IMR-90 (cell line): ENCODE results near the gene TMEM144. TPM values are rescaled to one million over a fixed set of nuclear protein-coding genes. Genes with fewer than 3 reads are reported as not detected.

ENCODE experiments used
- ATAC-seq: fragments of 200-7000 bp; cut with Tn5 transposase; 2 replicates; pipeline ENCODE4 v1.9.1; 2020; ENCODE audit warnings: low read depth, mild to moderate bottlenecking, moderate library complexity
- BruUV-seq: library from RNA; stranded (reverse); fragments of 400-500 nt; replicated peaks from 2 replicates; lab custom pipeline; 2021; lab: Mats Ljungman, UMichigan
- CTCF ChIA-PET: fragments of 300-600 bp; formaldehyde crosslinking; extraction: SDS; loops from one replicate; lab custom pipeline; 2021; ENCODE audit warnings: antibody characterized with exemption; lab: Yijun Ruan, JAX
- POLR2A ChIA-PET: fragments of 300-600 bp; sonication (Branson Sonifier 250); formaldehyde crosslinking; loops from one replicate; lab custom pipeline; 2022; ENCODE audit warnings: antibody characterized with exemption; ENCODE audit not compliant: unreplicated experiment; lab: Charles Lee
- DNase-seq: peaks from one replicate; pipeline ENCODE4 v3.0.0; 2013
- H2AFZ ChIP-seq: replicated peaks from 2 replicates; pipeline ENCODE3; 2013; ENCODE audit warnings: low read length, mild to moderate bottlenecking; ENCODE audit not compliant: poor library complexity
- H2AK5ac ChIP-seq: 2 replicates; pipeline ENCODE4 v1.6.1; 2013; ENCODE audit warnings: low read depth, low read length, inconsistent platforms
- H2AK9ac ChIP-seq: replicated peaks from 2 replicates; pipeline ENCODE3; 2013; ENCODE audit warnings: mild to moderate bottlenecking, low read depth, low read length, moderate library complexity; ENCODE audit not compliant: poor library complexity
- H2BK120ac ChIP-seq: 2 replicates; pipeline ENCODE4 v1.6.1; 2013; ENCODE audit warnings: low read depth, low read length, inconsistent platforms
- H2BK15ac ChIP-seq: 3 replicates; pipeline ENCODE4 v1.6.1; 2013; ENCODE audit warnings: low read depth, low read length, inconsistent platforms
- H2BK20ac ChIP-seq: 2 replicates; pipeline ENCODE4 v1.6.1; 2013; ENCODE audit warnings: low read depth, mild to moderate bottlenecking, inconsistent platforms, low read length, moderate library complexity
- H2BK5ac ChIP-seq: 2 replicates; pipeline ENCODE4 v1.6.1; 2013; ENCODE audit warnings: mild to moderate bottlenecking, low read depth, low read length, inconsistent platforms; ENCODE audit not compliant: poor library complexity, severe bottlenecking
- H3K14ac ChIP-seq: replicated peaks from 2 replicates; pipeline ENCODE4 v1.6.1; 2013; ENCODE audit warnings: low read depth, low read length, inconsistent platforms
- H3K18ac ChIP-seq: 2 replicates; pipeline ENCODE4 v1.6.1; 2013; ENCODE audit warnings: low read depth, low read length, control low read depth
- H3K23ac ChIP-seq: 2 replicates; pipeline ENCODE4 v1.6.1; 2013; ENCODE audit warnings: low read depth, low read length, inconsistent platforms
- H3K27ac ChIP-seq: 2 replicates; pipeline ENCODE4 v1.5.1; 2013; ENCODE audit warnings: mild to moderate bottlenecking, control low read depth, low read length; ENCODE audit not compliant: insufficient read depth
- H3K27me3 ChIP-seq: 2 replicates; pipeline ENCODE4 v1.6.1; 2013; ENCODE audit warnings: low read length; ENCODE audit not compliant: control insufficient read depth, insufficient read depth
- H3K36me3 ChIP-seq: 2 replicates; pipeline ENCODE4 v1.6.1; 2013; ENCODE audit warnings: low read length, mixed read lengths; ENCODE audit not compliant: control insufficient read depth, insufficient read depth
- H3K4ac ChIP-seq: 2 replicates; pipeline ENCODE4 v1.6.1; 2013; ENCODE audit warnings: low read depth, low read length, inconsistent platforms
- H3K4me1 ChIP-seq: 2 replicates; pipeline ENCODE4 v1.6.1; 2013; ENCODE audit warnings: low read length, mixed read lengths; ENCODE audit not compliant: control insufficient read depth, insufficient read depth
- H3K4me2 ChIP-seq: 2 replicates; pipeline ENCODE4 v1.6.1; 2013; ENCODE audit warnings: low read depth, mild to moderate bottlenecking, control low read depth, low read length, moderate library complexity
- H3K4me3 ChIP-seq: 2 replicates; pipeline ENCODE4 v1.5.1; 2013; ENCODE audit warnings: low read depth, mild to moderate bottlenecking, control low read depth, low read length, moderate library complexity; ENCODE audit not compliant: insufficient read depth
- H3K56ac ChIP-seq: 2 replicates; pipeline ENCODE4 v1.6.1; 2013; ENCODE audit warnings: low read length, inconsistent platforms; ENCODE audit not compliant: insufficient read depth; ENCODE audit errors: extremely low read depth
- H3K79me1 ChIP-seq, 2 experiments: 2 replicates each; pipeline ENCODE4 v1.6.1; 2013; ENCODE audit warnings: low read length in 2 of 2, inconsistent platforms in 1 of 2, low read depth in 1 of 2
- H3K9ac ChIP-seq: 2 replicates; pipeline ENCODE4 v1.6.1; 2013; ENCODE audit warnings: low read depth, low read length, control low read depth
- H3K9me1 ChIP-seq: 2 replicates; pipeline ENCODE4 v1.6.1; 2013; ENCODE audit warnings: low read length, inconsistent platforms; ENCODE audit not compliant: insufficient read depth
- H3K9me3 ChIP-seq: 2 replicates; pipeline ENCODE4 v1.6.1; 2013; ENCODE audit warnings: low read length; ENCODE audit not compliant: control insufficient read depth, insufficient read depth
- H4K20me1 ChIP-seq: 2 replicates; pipeline ENCODE4 v1.6.1; 2013; ENCODE audit warnings: low read length, inconsistent platforms; ENCODE audit not compliant: insufficient read depth
- H4K5ac ChIP-seq: 2 replicates; pipeline ENCODE4 v1.6.1; 2013; ENCODE audit warnings: mild to moderate bottlenecking, low read depth, low read length, control low read depth
- H4K8ac ChIP-seq, 2 experiments: 2 replicates each; pipeline ENCODE4 v1.6.1; 2013; ENCODE audit warnings: low read depth in 2 of 2, low read length in 2 of 2, control low read depth in 1 of 2, inconsistent platforms in 1 of 2
- H4K91ac ChIP-seq: 2 replicates; pipeline ENCODE4 v1.6.1; 2013; ENCODE audit warnings: low read depth, low read length, inconsistent platforms; ENCODE audit not compliant: insufficient read depth
- BHLHE40 ChIP-seq: fragments of 150-350 bp; IDR thresholded peaks from 2 replicates; pipeline ENCODE4 v1.6.1; 2016; ENCODE audit warnings: mild to moderate bottlenecking, low read depth, low read length
- CEBPB ChIP-seq: IDR thresholded peaks from 2 replicates; pipeline ENCODE4 v1.6.1; 2012; ENCODE audit warnings: low read depth, low read length, improper control_type of control experiment
- CHD1 ChIP-seq: IDR thresholded peaks from 2 replicates; pipeline ENCODE4 v1.6.1; 2012; ENCODE audit warnings: low read depth, low read length, improper control_type of control experiment
- FOS ChIP-seq: fragments of 150-350 bp; IDR thresholded peaks from 2 replicates; pipeline ENCODE4 v1.6.1; 2016; ENCODE audit warnings: low read depth, low read length
- MAFK ChIP-seq: IDR thresholded peaks from 2 replicates; pipeline ENCODE4 v1.6.1; 2012; ENCODE audit warnings: low read depth, low read length, improper control_type of control experiment
- MAZ ChIP-seq: IDR thresholded peaks from 2 replicates; pipeline ENCODE4 v1.6.1; 2012; ENCODE audit warnings: low read depth, mild to moderate bottlenecking, low read length, improper control_type of control experiment, moderate library complexity, borderline replicate concordance
- MXI1 ChIP-seq: IDR thresholded peaks from 2 replicates; pipeline ENCODE4 v1.6.1; 2012; ENCODE audit warnings: low read depth, mild to moderate bottlenecking, low read length, moderate library complexity, borderline replicate concordance
- NFE2L2 ChIP-seq: fragments of 150-350 bp; IDR thresholded peaks from 2 replicates; pipeline ENCODE4 v1.6.1; 2016; ENCODE audit warnings: low read depth, mild to moderate bottlenecking, low read length
- POLR2A ChIP-seq: IDR thresholded peaks from 2 replicates; pipeline ENCODE4 v1.6.1; 2012; ENCODE audit warnings: mild to moderate bottlenecking, low read depth, low read length
- RAD21 ChIP-seq: IDR thresholded peaks from 2 replicates; pipeline ENCODE4 v1.6.1; 2012; ENCODE audit warnings: low read length, improper control_type of control experiment
- RCOR1 ChIP-seq: IDR thresholded peaks from 2 replicates; pipeline ENCODE4 v1.6.1; 2012; ENCODE audit warnings: mild to moderate bottlenecking, low read length, improper control_type of control experiment; ENCODE audit not compliant: insufficient replicate concordance
- RFX5 ChIP-seq: IDR thresholded peaks from 2 replicates; pipeline ENCODE4 v1.8.0; 2012; ENCODE audit warnings: low read depth, mild to moderate bottlenecking, low read length, moderate library complexity
- SMC3 ChIP-seq: fragments of 150-350 bp; IDR thresholded peaks from 2 replicates; pipeline ENCODE4 v1.6.1; 2016; ENCODE audit warnings: low read depth, mild to moderate bottlenecking, antibody characterized with exemption, low read length, moderate library complexity
- whole genome bisulfite sequencing, 2 experiments: methylation state at CpG; one replicate each; pipeline versions ENCODE4 v1.1.5 to v1.1.7; 2013; ENCODE audit warnings: missing lambda C conversion rate in 2 of 2; ENCODE audit not compliant: insufficient read length in 1 of 2; ENCODE audit errors: extremely low coverage in 2 of 2; 5-methylcytosine and 5-hydroxymethylcytosine counted together
- dilution Hi-C: fragments of 300-500 bp; cut with HindIII; formaldehyde crosslinking; loops from one replicate; pipeline ENCODE4 v1.14.3; 2018; ENCODE audit warnings: low sequenced_read_pairs; ENCODE audit not compliant: unreplicated experiment
- in situ Hi-C: fragments of 300-500 bp; cut with MboI; formaldehyde crosslinking; loops from 3 replicates; pipeline ENCODE4 v1.14.3; 2019; ENCODE audit warnings: low sequenced_read_pairs, inconsistent platforms, mixed read lengths
- intact Hi-C: fragments of 100-400 bp; cut with micrococcal nuclease; formaldehyde crosslinking; loops from 2 replicates; pipeline ENCODE4 v1.10.0; 2022
- polyA plus RNA-seq, 3 experiments: library from polyadenylated mRNA; depleted of rRNA; stranded (reverse); fragments of >200 nt; gene quantifications; 2 replicates each; pipeline ENCODE4 v1.2.3, GENCODE V29; 2012; ENCODE audit warnings: low replicate concordance in 1 of 3
- total RNA-seq: library from RNA; depleted of rRNA; stranded (reverse); fragments of >200 nt; gene quantifications from 2 replicates; pipeline ENCODE4 v1.2.3, GENCODE V29; 2012
- TF ChIP-seq, protein P1 (sequence below): fragments of 150-350 bp; IDR thresholded peaks from 2 replicates; pipeline ENCODE4 v1.6.1; 2017; ENCODE audit warnings: mild to moderate bottlenecking, antibody characterized with exemption, low read length, low read depth
- TF ChIP-seq, protein P2 (sequence below): conservative IDR thresholded peaks from 2 replicates; pipeline ENCODE4 v1.5.1; 2012; ENCODE audit warnings: mild to moderate bottlenecking, low read depth, low read length, improper control_type of control experiment
- TF ChIP-seq, protein P3 (sequence below): fragments of 150-350 bp; IDR thresholded peaks from 2 replicates; pipeline ENCODE4 v1.6.1; 2016; ENCODE audit warnings: low read depth, mild to moderate bottlenecking, low read length, moderate library complexity, borderline replicate concordance

The TMEM144 gene
- total and polyA plus RNA-seq, 2 of the 4 experiments (the other 2 are of a cell fraction) = 0.58 to 2.2 TPM

DNA sequence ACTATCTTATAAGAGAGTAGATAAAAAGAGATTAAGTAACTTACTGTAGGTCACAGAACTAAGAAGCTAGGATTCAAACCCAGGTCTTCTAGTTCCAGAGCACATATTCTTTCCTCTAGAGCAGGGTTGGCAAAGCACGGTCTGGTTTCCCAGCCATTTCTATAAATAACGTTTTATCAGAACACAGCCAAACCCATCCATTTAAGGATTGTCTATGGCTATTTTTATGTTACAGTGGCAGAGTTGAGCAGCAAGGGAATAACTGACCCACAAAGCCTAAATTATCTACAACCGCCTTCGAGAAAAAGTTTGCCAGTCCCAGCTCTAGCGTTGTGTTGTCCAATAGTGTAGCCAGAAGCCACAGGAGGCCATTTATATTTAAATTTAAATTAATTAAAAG, 7.5 kb downstream of the TMEM144 start:
- TF ChIP-seq, protein P1, sequence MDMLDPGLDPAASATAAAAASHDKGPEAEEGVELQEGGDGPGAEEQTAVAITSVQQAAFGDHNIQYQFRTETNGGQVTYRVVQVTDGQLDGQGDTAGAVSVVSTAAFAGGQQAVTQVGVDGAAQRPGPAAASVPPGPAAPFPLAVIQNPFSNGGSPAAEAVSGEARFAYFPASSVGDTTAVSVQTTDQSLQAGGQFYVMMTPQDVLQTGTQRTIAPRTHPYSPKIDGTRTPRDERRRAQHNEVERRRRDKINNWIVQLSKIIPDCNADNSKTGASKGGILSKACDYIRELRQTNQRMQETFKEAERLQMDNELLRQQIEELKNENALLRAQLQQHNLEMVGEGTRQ = no peak
- TF ChIP-seq FOS (no peak), MAZ (no peak), BHLHE40 (no peak), RAD21 (no peak), MAFK (no peak), RFX5 (no peak), CEBPB (no peak), MXI1 (no peak), NFE2L2 (no peak), CHD1 (no peak), SMC3 (no peak), RCOR1 (no peak), POLR2A (no peak)
- TF ChIP-seq, protein P2, sequence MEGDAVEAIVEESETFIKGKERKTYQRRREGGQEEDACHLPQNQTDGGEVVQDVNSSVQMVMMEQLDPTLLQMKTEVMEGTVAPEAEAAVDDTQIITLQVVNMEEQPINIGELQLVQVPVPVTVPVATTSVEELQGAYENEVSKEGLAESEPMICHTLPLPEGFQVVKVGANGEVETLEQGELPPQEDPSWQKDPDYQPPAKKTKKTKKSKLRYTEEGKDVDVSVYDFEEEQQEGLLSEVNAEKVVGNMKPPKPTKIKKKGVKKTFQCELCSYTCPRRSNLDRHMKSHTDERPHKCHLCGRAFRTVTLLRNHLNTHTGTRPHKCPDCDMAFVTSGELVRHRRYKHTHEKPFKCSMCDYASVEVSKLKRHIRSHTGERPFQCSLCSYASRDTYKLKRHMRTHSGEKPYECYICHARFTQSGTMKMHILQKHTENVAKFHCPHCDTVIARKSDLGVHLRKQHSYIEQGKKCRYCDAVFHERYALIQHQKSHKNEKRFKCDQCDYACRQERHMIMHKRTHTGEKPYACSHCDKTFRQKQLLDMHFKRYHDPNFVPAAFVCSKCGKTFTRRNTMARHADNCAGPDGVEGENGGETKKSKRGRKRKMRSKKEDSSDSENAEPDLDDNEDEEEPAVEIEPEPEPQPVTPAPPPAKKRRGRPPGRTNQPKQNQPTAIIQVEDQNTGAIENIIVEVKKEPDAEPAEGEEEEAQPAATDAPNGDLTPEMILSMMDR = no peak
- TF ChIP-seq, protein P3, sequence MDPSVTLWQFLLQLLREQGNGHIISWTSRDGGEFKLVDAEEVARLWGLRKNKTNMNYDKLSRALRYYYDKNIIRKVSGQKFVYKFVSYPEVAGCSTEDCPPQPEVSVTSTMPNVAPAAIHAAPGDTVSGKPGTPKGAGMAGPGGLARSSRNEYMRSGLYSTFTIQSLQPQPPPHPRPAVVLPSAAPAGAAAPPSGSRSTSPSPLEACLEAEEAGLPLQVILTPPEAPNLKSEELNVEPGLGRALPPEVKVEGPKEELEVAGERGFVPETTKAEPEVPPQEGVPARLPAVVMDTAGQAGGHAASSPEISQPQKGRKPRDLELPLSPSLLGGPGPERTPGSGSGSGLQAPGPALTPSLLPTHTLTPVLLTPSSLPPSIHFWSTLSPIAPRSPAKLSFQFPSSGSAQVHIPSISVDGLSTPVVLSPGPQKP = no peak
- no peak overlapping the region for H3K4ac ChIP-seq
- H3K4me2 ChIP-seq = no peak overlapping the region
- no CpG with 5 or more reads among the region's 5 CpGs for WGBS, 2 experiments
- H2BK5ac ChIP-seq = no peak overlapping the region
- DNase-seq = no peak
- H3K9ac ChIP-seq = no peak overlapping the region
- no peak overlapping the region for H4K91ac ChIP-seq
- H3K27ac ChIP-seq = no peak overlapping the region
- dilution Hi-C loops = no loop called here
- in situ Hi-C loops = no loop called here
- no peak overlapping the region for H2AFZ ChIP-seq
- no peak overlapping the region for H2BK120ac ChIP-seq
- H2BK15ac ChIP-seq = no peak overlapping the region
- H2AK9ac ChIP-seq = no peak overlapping the region
- CTCF ChIA-PET = no interaction called here
- no peaks in the 10 kb centered on the region for H3K9me3 ChIP-seq
- intact Hi-C loops = no loop called here
- H3K36me3 ChIP-seq = no peaks in the 10 kb centered on the region
- no peaks in the 10 kb centered on the region for H3K9me1 ChIP-seq
- H2BK20ac ChIP-seq = no peak overlapping the region
- no peak overlapping the region for H2AK5ac ChIP-seq
- no peak overlapping the region for H3K18ac ChIP-seq
- H4K5ac ChIP-seq = no peak overlapping the region
- no peak overlapping the region for H3K23ac ChIP-seq
- no peak for ATAC-seq
- BruUV-seq = no TSS peak
- H3K27me3 ChIP-seq = peaks cover 1% of the 10 kb centered on the region; the same call in 1 of the 2 replicates
- H3K4me3 ChIP-seq = no peak overlapping the region
- H3K4me1 ChIP-seq = no peaks in the 10 kb centered on the region
- no peaks in the 10 kb centered on the region for H4K20me1 ChIP-seq
- H3K56ac ChIP-seq = no peak overlapping the region
- no peak overlapping the region for H3K14ac ChIP-seq
- POLR2A ChIA-PET = no interaction called here
- no peak overlapping the region for H4K8ac ChIP-seq
- no peaks in the 10 kb centered on the region for H3K79me1 ChIP-seq
